Breast epithelium (tissue), 4 donors: Measurements from ENCODE around the gene TMOD2. TPM values are rescaled to one million over a fixed set of nuclear protein-coding genes. Genes with fewer than 3 reads are reported as not detected.

Experiments
- DNase-seq, 2 donors: peaks; one replicate each; pipeline ENCODE4 v3.0.0-alpha.2; 2019; ENCODE audit warnings: low spot score in 2 of 2
- H3K27ac ChIP-seq, 2 donors: fragments of 200-600 bp; sonication (generic) in 1 of 2; one replicate each; pipeline ENCODE4 v1.5.1; 2016 to 2019; ENCODE audit warnings: mild to moderate bottlenecking in 1 of 2
- H3K27me3 ChIP-seq, 2 donors: fragments of 200-600 bp; sonication (generic) in 1 of 2; one replicate each; pipeline versions ENCODE4 v1.5.1 to v1.6.0; 2017 to 2019; ENCODE audit warnings: control low read depth in 1 of 2, mild to moderate bottlenecking in 1 of 2
- H3K36me3 ChIP-seq: fragments of 200-600 bp; one replicate; pipeline ENCODE4 v1.5.1; 2019
- H3K4me1 ChIP-seq, 2 donors: fragments of 200-600 bp; sonication (generic); one replicate each; pipeline ENCODE4 v1.5.1; 2016 to 2019; ENCODE audit warnings: control low read depth in 1 of 2
- H3K4me3 ChIP-seq, 3 donors: fragments of 200-600 bp; sonication (generic); 1 replicate in 2 of 3; 2 replicates in 1 of 3; pipeline ENCODE4 v1.5.1; 2016 to 2019; ENCODE audit warnings: mild to moderate bottlenecking in 3 of 3, moderate library complexity in 2 of 3
- H3K9me3 ChIP-seq, 2 donors: fragments of 200-600 bp; sonication (generic) in 1 of 2; one replicate each; pipeline ENCODE4 v1.5.1; 2016 to 2019; ENCODE audit warnings: control low read depth in 1 of 2
- CTCF ChIP-seq, 3 donors: fragments of 450-650 bp; IDR thresholded peaks; one replicate each; pipeline ENCODE4 v1.5.1; 2016 to 2017; ENCODE audit warnings: antibody characterized with exemption in 3 of 3, mild to moderate bottlenecking in 3 of 3, moderate library complexity in 3 of 3
- POLR2A ChIP-seq: fragments of 450-650 bp; IDR thresholded peaks from one replicate; pipeline ENCODE4 v1.6.1; 2016; ENCODE audit warnings: antibody characterized with exemption, mild to moderate bottlenecking, moderate library complexity
- POLR2AphosphoS5 ChIP-seq, 3 donors: sonication (generic); formaldehyde crosslinking; IDR thresholded peaks; one replicate each; pipeline ENCODE4 v1.6.1; 2017; ENCODE audit warnings: antibody characterized with exemption in 3 of 3
- intact Hi-C: fragments of 100-400 bp; cut with DNase I; formaldehyde crosslinking; loops from one replicate; pipeline ENCODE4 v1.15.1; 2023; ENCODE audit warnings: low total_unique reads
- total RNA-seq, 3 donors: library from RNA; depleted of rRNA; stranded (reverse); fragments of >200 nt; gene quantifications; one replicate each; pipeline ENCODE4 v1.1.0, GENCODE V29; 2016

The TMOD2 gene
- total RNA-seq, 3 donors from 2014 or later: 8.6 to 16.8 (median 11.5) TPM

GRCh38 chr15:51829376-51830275 lies 78.2 kb downstream of the TMOD2 start, which contains the start of gene TMOD3:
Gene TMOD3, plus strand, starts transcription at chr15:51829653. Its CDS starts 33,232 bp downstream, at chr15:51862885.
- Histone ChIP-seq H3K27me3 (no peaks in the 10 kb centered on the region), H3K4me1 (peaks cover 0 to 2% of the 10 kb centered on the region in 2 donors), H3K36me3 (no peaks in the 10 kb centered on the region), H3K9me3 (no peaks in the 10 kb centered on the region), H3K4me3 (peak within 1 kb of the TSS; percentile 78 to 98 (median 89)), H3K27ac (peak within 1 kb of the TSS; percentile 90 to 98)
- intact Hi-C loops: no loop called here
- no peak for TF ChIP-seq CTCF (IDR thresholded peaks at IDR 0.05)
- peak; percentile 77 to 89 (median 84) for TF ChIP-seq POLR2AphosphoS5 (IDR thresholded peaks at IDR 0.05)
- peak; percentile 80 for TF ChIP-seq POLR2A
- DNase-seq: peak; percentile 81 to 89

DNA sequence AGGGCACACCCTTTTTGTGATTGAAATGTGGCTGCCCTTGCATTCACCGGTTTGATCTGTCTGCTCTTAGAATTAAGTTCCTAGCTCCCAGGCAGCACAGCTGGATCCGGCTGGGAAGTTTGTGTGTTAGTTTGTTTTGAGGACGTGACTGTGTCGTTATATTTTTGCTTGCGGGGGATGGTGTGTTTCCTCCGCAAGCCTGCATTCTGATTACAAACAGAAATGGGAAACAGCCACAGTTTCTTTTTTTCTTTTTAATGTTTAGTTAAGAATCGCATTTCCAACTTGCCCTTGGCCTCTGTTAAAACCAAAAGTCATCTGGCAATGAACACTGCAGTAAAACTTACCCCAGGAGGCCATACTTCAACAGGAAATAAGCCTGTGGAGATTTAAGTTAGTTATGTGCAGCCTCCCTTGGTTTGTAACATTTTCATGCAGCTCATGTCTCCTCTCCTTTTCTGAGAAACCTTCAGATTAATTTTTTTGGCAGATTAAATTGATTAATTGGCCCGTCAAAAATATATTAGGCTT lies 78.9 kb downstream of the TMOD2 start:
- Histone ChIP-seq H3K4me3 (peak overlapping the region; percentile 78 to 98 (median 89)), H3K36me3 (no peaks in the 10 kb centered on the region), H3K27me3 (no peaks in the 10 kb centered on the region), H3K27ac (peak overlapping the region; percentile 90 to 98), H3K9me3 (no peaks in the 10 kb centered on the region), H3K4me1 (peaks cover 0 to 2% of the 10 kb centered on the region in 2 donors)
- intact Hi-C loops: no loop called here
- DNase-seq: no peak
- TF ChIP-seq POLR2A: no peak
- TF ChIP-seq CTCF (IDR thresholded peaks at IDR 0.05): no peak
- TF ChIP-seq POLR2AphosphoS5 (IDR thresholded peaks at IDR 0.05): no peak

GRCh38 chr15:51833772-51834171 lies 82.4 kb downstream of the TMOD2 start:
- Histone ChIP-seq H3K4me3 (no peak overlapping the region), H3K27me3 (no peaks in the 10 kb centered on the region), H3K9me3 (no peaks in the 10 kb centered on the region), H3K4me1 (peaks cover 0 to 2% of the 10 kb centered on the region in 2 donors), H3K27ac (no peak overlapping the region), H3K36me3 (no peaks in the 10 kb centered on the region)
- no peak for TF ChIP-seq POLR2AphosphoS5 (IDR thresholded peaks at IDR 0.05)
- no peak for TF ChIP-seq CTCF (IDR thresholded peaks at IDR 0.05)
- no peak for TF ChIP-seq POLR2A
- intact Hi-C loops: no loop called here
- DNase-seq: no peak

GRCh38 chr15:51837792-51838251 lies 86.4 kb downstream of the TMOD2 start:
- intact Hi-C loops: no loop called here
- no peaks in the 10 kb centered on the region for H3K36me3 ChIP-seq
- H3K9me3 ChIP-seq: no peaks in the 10 kb centered on the region
- no peak overlapping the region for H3K27ac ChIP-seq
- DNase-seq: no peak
- TF ChIP-seq CTCF (IDR thresholded peaks at IDR 0.05) (no peak), POLR2A (no peak), POLR2AphosphoS5 (IDR thresholded peaks at IDR 0.05) (no peak)
- H3K27me3 ChIP-seq: no peaks in the 10 kb centered on the region
- no peak overlapping the region for H3K4me3 ChIP-seq
- no peaks in the 10 kb centered on the region for H3K4me1 ChIP-seq

DNA sequence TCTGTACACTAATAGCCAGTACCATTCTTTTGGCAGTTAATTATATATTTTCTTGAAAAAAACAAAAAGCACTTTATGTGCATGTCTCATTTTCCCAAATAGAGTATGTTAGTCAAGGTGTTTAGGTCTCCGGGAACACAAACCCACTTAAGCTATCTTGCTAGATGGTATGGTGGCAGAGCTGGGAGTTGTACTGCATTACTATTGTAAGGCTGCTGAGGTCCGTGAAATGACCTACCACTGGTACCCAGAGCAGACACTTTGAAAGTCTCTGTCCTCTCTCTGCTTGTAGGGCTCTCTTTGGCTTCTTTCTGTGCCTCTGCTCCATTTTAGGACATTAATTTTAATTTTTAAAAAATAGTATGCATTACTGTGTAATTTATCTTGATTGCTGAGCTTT lies 86.9 kb downstream of the TMOD2 start:
- no peaks in the 10 kb centered on the region for H3K9me3 ChIP-seq
- TF ChIP-seq POLR2A (no peak), CTCF (IDR thresholded peaks at IDR 0.05) (no peak), POLR2AphosphoS5 (IDR thresholded peaks at IDR 0.05) (no peak)
- DNase-seq: no peak
- H3K27me3 ChIP-seq: no peaks in the 10 kb centered on the region
- no peaks in the 10 kb centered on the region for H3K36me3 ChIP-seq
- H3K4me3 ChIP-seq: no peak overlapping the region
- intact Hi-C loops: no loop called here
- H3K4me1 ChIP-seq: no peaks in the 10 kb centered on the region
- H3K27ac ChIP-seq: no peak overlapping the region
